GM10266 (cell line): Measurements from ENCODE around the gene LUZP1.

Source experiments
- DNase-seq: peaks from one replicate; pipeline ENCODE4 v3.0.0; 2012; ENCODE audit errors: extremely low spot score
- TF ChIP-seq, protein P1 (sequence below): IDR thresholded peaks from 2 replicates; pipeline ENCODE4 v1.5.1; 2012; ENCODE audit warnings: mild to moderate bottlenecking, low read depth; ENCODE audit not compliant: control insufficient read depth, insufficient read depth; ENCODE audit errors: missing control alignments

The LUZP1 gene

GRCh38 chr1:23084880-23085279, 83.8 kb downstream of the LUZP1 start:
- no peak for DNase-seq
- TF ChIP-seq, protein P1, sequence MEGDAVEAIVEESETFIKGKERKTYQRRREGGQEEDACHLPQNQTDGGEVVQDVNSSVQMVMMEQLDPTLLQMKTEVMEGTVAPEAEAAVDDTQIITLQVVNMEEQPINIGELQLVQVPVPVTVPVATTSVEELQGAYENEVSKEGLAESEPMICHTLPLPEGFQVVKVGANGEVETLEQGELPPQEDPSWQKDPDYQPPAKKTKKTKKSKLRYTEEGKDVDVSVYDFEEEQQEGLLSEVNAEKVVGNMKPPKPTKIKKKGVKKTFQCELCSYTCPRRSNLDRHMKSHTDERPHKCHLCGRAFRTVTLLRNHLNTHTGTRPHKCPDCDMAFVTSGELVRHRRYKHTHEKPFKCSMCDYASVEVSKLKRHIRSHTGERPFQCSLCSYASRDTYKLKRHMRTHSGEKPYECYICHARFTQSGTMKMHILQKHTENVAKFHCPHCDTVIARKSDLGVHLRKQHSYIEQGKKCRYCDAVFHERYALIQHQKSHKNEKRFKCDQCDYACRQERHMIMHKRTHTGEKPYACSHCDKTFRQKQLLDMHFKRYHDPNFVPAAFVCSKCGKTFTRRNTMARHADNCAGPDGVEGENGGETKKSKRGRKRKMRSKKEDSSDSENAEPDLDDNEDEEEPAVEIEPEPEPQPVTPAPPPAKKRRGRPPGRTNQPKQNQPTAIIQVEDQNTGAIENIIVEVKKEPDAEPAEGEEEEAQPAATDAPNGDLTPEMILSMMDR, result no peak

- DNase-seq, result no peak
These were observed 84.8 kb downstream of the LUZP1 start for GRCh38 chr1:23083714-23084480.

DNA sequence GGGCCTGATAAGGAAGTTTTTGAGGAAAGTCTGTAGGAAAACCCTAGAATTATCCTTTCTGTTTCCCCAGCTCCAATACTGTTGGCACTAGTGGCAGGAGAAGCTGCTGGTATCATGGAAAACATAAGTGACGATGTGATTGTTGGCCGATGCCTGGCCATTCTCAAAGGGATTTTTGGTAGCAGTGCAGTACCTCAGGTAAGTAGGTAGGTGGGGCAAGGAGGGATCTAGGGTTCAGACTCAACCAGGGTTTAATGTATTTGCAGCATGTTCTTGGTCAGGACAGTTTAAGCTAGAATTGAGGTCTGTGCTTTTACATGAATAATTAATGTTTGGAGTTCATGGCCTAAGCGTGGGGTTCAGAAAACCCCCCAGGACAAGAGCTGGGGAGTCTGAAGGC, 87.3 kb downstream of the LUZP1 start:
- TF ChIP-seq, protein P1, result peak; percentile 10
- DNase-seq, result no peak

More at GRCh38 chr1:23083714-23084480, 84.8 kb downstream of the LUZP1 start:
- TF ChIP-seq, protein P1, result no peak

GRCh38 chr1:23080885-23081284, 87.8 kb downstream of the LUZP1 start:
- TF ChIP-seq, protein P1, result no peak
- no peak for DNase-seq

DNA sequence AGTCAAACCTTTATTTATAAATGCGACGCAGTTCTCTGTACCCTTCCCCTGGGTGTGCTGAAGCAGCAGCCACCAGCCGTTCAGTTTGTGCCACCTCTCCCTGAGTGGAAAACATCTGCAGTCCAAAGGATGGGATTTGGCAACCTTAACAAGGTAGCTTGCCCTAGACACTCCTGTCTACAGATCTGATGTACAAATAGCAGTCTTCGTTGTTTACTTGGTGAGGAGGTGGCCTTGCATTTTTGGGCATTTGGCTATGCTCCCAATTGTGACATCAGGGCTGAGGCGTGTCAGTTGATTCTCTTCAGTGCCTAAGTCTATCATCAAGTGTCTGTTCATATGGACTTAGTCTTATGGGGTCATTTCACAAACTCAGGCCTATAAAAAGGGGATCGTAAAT, 89.6 kb downstream of the LUZP1 start:
- DNase-seq, result no peak
- TF ChIP-seq, protein P1, result no peak

DNA sequence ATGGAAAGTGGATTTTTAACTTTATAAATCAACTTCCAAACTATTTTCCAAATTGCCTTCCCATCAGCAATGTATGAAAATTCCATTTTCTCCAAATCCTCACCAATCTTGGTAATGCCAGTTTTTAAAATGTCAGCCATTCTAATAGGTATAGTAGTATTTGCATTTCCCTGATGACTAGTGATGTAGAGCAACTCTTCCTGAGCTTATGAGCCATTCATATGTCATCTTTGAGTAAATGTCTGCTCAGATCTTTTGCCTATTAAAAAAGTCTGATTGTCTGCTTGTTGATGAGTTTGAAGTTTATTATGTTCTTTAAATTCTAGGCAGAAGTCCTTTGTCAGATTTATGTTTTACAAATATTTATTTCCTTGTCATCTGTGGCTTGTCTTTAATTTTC, 94.6 kb downstream of the LUZP1 start:
- DNase-seq, result no peak
- TF ChIP-seq, protein P1, result no peak

- TF ChIP-seq, protein P1, result no peak
- no peak for DNase-seq
These were observed 99.0 kb downstream of the LUZP1 start for GRCh38 chr1:23069675-23070074.
